IPS DF 6.9 (cell line): Measurements from ENCODE around the gene SS18L1.
"Not testable (repeated sequence)": the region's sequence is repeated elsewhere in the genome, so short reads cannot be mapped to it uniquely, and the experiment has no call there.

Source experiments
- DNase-seq: peaks from one replicate; pipeline ENCODE4 v3.0.0-alpha.2; 2013; ENCODE audit warnings: low read depth, low spot score
- H3K27ac ChIP-seq: one replicate; pipeline ENCODE4 v1.5.1; 2013; ENCODE audit warnings: low read length, control low read depth
- H3K27me3 ChIP-seq: 2 replicates; pipeline ENCODE4 v1.6.1; 2013; ENCODE audit warnings: mild to moderate bottlenecking, low read length; ENCODE audit not compliant: control insufficient read depth, insufficient read depth
- H3K36me3 ChIP-seq: 2 replicates; pipeline ENCODE4 v1.6.1; 2013; ENCODE audit warnings: low read length; ENCODE audit not compliant: control insufficient read depth, insufficient read depth
- H3K4me1 ChIP-seq: 2 replicates; pipeline ENCODE4 v1.6.1; 2013; ENCODE audit warnings: low read length; ENCODE audit not compliant: control insufficient read depth, insufficient read depth
- H3K4me3 ChIP-seq: 2 replicates; pipeline ENCODE4 v1.5.1; 2013; ENCODE audit warnings: mild to moderate bottlenecking, low read length
- H3K9me3 ChIP-seq: 2 replicates; pipeline ENCODE4 v1.6.1; 2013; ENCODE audit warnings: low read length, inconsistent platforms; ENCODE audit not compliant: control insufficient read depth, insufficient read depth
- WGBS: extraction: QIAGEN DNeasy Blood & Tissue Kit; methylation state at CpG from one replicate; pipeline ENCODE4 v1.1.7; 2013; ENCODE audit warnings: mixed read lengths, missing lambda C conversion rate; ENCODE audit not compliant: insufficient read length, insufficient coverage; 5-methylcytosine and 5-hydroxymethylcytosine counted together

Gene SS18L1

GRCh38 chr20:62148383-62148782, 4.8 kb downstream of the SS18L1 start:
- H3K4me3 ChIP-seq, H3K9me3 ChIP-seq, DNase-seq, H3K36me3 ChIP-seq, H3K4me1 ChIP-seq, H3K27ac ChIP-seq, H3K27me3 ChIP-seq: not testable (repeated sequence)
- no CpG with 5 or more reads among the region's 10 CpGs for WGBS

DNA sequence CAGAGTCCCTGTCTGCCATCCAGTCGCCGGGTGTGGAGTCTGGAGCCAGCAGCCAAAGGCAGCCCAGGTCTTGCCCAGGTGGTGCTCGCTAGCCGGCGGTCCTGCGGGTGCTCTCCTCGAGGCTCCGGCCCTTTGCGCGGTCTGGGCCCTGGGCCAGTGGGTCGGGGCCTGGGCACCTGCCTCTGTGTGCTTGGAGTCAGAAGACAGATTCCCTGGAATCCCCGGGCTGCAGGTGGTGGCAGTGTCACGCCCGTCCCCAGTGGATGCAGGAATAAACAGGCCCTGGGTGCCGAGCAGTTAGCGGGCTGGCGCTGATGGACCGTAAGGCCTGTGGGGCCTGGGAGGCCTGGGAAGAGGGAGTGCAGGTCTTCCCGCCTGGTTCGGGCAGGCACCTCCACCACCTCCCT, 5.3 kb downstream of the SS18L1 start:
- H3K36me3 ChIP-seq = no peaks in the 10 kb centered on the region
- H3K27ac ChIP-seq = no peak overlapping the region
- DNase-seq = no peak
- H3K27me3 ChIP-seq = no peaks in the 10 kb centered on the region
- WGBS = no CpG with 5 or more reads among the region's 20 CpGs
- no peak overlapping the region for H3K4me3 ChIP-seq
- H3K4me1 ChIP-seq = peaks cover 7% of the 10 kb centered on the region
- H3K9me3 ChIP-seq = no peaks in the 10 kb centered on the region

- Histone ChIP-seq H3K4me1 (peaks cover 7% of the 10 kb centered on the region), H3K9me3 (no peaks in the 10 kb centered on the region), H3K36me3 (no peaks in the 10 kb centered on the region), H3K27me3 (no peaks in the 10 kb centered on the region), H3K4me3 (no peak overlapping the region), H3K27ac (no peak overlapping the region)
- no CpG with 5 or more reads among the region's 24 CpGs for WGBS
- DNase-seq = no peak
Measured at GRCh38 chr20:62149532-62150309, 6.2 kb downstream of the SS18L1 start.

DNA sequence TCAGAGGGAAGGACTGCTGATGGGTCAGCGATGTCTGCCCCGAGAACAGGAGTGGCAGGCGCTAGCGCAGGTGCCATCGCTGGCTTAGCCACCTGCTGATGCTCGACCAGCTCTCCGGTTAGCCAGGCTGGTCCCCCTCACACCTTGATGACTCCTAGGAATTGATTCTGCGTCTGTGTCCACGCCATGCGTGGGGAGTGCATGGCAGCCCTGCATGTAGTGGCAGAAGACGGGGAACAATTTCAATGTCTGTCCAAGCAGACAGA, 6.7 kb downstream of the SS18L1 start:
- Histone ChIP-seq H3K9me3 (no peaks in the 10 kb centered on the region), H3K27me3 (no peaks in the 10 kb centered on the region), H3K27ac (no peak overlapping the region), H3K36me3 (no peaks in the 10 kb centered on the region), H3K4me3 (no peak overlapping the region), H3K4me1 (peaks cover 7% of the 10 kb centered on the region)
- WGBS = no CpG with 5 or more reads among the region's 11 CpGs
- no peak for DNase-seq

- no peaks in the 10 kb centered on the region for H3K27me3 ChIP-seq
- no peak overlapping the region for H3K27ac ChIP-seq
- H3K4me1 ChIP-seq = peaks cover 6% of the 10 kb centered on the region
- H3K4me3 ChIP-seq = no peak overlapping the region
- H3K9me3 ChIP-seq = no peaks in the 10 kb centered on the region
- no peaks in the 10 kb centered on the region for H3K36me3 ChIP-seq
- DNase-seq = no peak
- no CpG with 5 or more reads among the region's 11 CpGs for WGBS
Measured at GRCh38 chr20:62151225-62151624, 7.7 kb downstream of the SS18L1 start.

DNA sequence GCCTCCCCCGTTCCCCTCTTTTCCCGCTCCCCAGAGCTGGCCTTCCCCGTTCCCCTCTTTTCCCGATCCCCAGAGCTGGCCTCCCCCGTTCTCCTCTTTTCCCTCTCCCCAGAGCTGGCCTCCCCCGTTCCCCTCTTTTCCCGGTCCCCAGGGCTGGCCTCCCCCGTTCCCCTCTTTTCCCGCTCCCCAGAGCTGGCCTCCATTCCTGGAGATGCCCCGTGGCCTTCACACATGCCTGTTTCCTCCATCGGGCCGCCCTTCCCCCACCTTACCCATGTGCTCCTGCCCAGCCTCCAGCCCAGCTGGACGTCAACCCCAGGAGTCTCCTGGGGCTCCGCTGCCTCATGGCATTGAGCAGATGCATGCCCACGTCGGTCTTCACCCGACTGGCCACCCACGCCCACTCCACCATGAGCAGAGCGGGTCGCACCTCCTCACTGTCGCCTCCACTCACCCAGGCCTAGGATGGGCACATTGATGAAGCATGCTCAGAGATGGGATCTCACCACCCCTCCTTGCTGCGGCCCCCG, 8.3 kb downstream of the SS18L1 start:
- no peaks in the 10 kb centered on the region for H3K27me3 ChIP-seq
- no peak overlapping the region for H3K27ac ChIP-seq
- peaks cover 10% of the 10 kb centered on the region for H3K4me1 ChIP-seq
- no peaks in the 10 kb centered on the region for H3K9me3 ChIP-seq
- WGBS = no CpG with 5 or more reads among the region's 23 CpGs
- DNase-seq = no peak
- no peak overlapping the region for H3K4me3 ChIP-seq
- H3K36me3 ChIP-seq = no peaks in the 10 kb centered on the region

GRCh38 chr20:62155428-62156253, 12.1 kb downstream of the SS18L1 start:
- no CpG with 5 or more reads among the region's 29 CpGs for WGBS
- Histone ChIP-seq H3K27me3 (no peaks in the 10 kb centered on the region), H3K4me1 (peaks cover 4% of the 10 kb centered on the region), H3K36me3 (peaks cover 8% of the 10 kb centered on the region), H3K27ac (no peak overlapping the region), H3K4me3 (no peak overlapping the region), H3K9me3 (no peaks in the 10 kb centered on the region)
- no peak for DNase-seq

- no peaks in the 10 kb centered on the region for H3K27me3 ChIP-seq
- H3K36me3 ChIP-seq = peaks cover 14% of the 10 kb centered on the region
- H3K9me3 ChIP-seq = no peaks in the 10 kb centered on the region
- H3K4me1 ChIP-seq = peaks cover 4% of the 10 kb centered on the region
- WGBS = no CpG with 5 or more reads among the region's 3 CpGs
- no peak for DNase-seq
- no peak overlapping the region for H3K4me3 ChIP-seq
- H3K27ac ChIP-seq = no peak overlapping the region
Measured at GRCh38 chr20:62156254-62156556, 12.6 kb downstream of the SS18L1 start.

DNA sequence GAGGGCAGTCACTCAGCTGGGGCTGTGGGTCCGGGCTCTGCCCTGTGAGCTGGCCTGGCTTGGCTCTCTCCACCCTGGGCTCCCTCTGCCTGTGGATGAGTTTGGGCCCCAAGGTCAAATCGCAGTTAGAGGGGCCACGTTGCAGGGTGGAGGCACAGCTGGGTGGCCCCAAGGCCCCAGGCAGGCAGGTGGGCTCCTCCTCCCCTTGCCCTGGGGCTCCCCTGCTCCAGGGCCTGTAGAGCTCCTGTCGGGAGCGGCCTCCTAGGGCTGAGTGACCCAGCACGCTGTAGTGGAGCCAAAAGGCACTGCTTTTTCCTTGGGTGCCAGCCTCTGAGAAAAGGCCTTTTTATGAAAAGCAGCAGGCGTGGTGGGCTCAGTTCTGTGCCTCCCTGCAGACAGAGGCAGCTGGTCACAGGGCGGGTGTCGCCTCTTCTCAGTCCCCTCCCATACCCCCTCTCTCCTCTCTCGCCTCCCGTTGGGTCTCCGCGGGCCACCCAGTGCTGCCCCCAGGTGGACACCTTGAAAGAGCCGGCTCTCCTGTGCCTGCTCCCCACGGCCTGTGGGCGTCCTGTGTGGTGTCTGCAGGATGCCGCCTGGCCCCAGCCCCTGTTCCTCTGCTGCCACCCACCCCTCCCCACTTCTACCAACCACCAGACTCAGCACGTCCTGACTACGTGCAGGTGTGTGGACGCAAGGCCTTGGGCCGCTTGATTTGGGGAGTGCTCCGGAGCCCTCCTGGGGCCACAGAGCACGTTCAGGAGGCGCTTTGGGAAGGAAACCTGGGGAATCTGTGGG, 13.2 kb downstream of the SS18L1 start:
- Histone ChIP-seq H3K4me3 (no peak overlapping the region), H3K4me1 (peaks cover 4% of the 10 kb centered on the region), H3K27me3 (no peaks in the 10 kb centered on the region), H3K27ac (no peak overlapping the region), H3K36me3 (peaks cover 18% of the 10 kb centered on the region), H3K9me3 (no peaks in the 10 kb centered on the region)
- DNase-seq = no peak
- no CpG with 5 or more reads among the region's 24 CpGs for WGBS

DNA sequence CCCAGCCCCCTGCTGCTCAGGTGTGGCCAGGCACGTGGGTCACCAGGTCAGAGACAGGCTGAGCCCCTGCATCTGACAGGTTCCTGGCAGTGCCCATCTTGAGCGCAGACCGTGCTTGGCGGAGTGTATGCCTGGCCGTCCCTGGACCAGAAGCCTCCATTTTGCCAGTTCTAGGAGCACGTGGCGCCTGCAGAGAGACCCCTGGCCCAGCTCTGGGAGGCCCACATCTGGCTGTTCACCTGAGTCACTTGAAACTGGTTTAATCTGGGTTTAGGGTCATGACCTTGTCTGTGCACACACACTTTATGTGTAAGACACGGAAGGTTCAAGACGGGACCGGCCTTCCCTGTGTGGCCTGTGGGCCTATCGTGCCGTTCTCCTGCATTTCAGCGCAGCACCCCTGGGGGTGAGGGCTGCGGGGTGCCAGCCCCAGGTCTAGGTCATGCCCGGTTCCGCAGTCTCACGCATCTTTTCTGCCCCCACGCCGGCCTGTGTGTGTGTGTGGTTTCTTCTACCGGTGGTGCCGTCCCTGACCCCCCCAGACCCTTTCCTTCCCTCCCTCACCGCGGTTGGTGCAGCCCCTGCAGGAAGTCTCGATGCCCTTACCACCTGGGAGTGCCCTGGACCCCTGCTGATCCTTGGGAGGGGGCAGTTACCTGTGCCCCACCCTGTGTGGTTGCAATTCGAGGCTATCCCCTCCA, 14.0 kb downstream of the SS18L1 start:
- H3K27me3 ChIP-seq = no peaks in the 10 kb centered on the region
- H3K4me1 ChIP-seq = peaks cover 4% of the 10 kb centered on the region
- H3K27ac ChIP-seq = no peak overlapping the region
- H3K9me3 ChIP-seq = no peaks in the 10 kb centered on the region
- peaks cover 19% of the 10 kb centered on the region for H3K36me3 ChIP-seq
- H3K4me3 ChIP-seq = no peak overlapping the region
- WGBS = no CpG with 5 or more reads among the region's 25 CpGs
- DNase-seq = no peak
